ENCODE data around the gene CAMK1D. TPM values are rescaled to one million over a fixed set of nuclear protein-coding genes. Genes with fewer than 3 reads are reported as not detected.
A peak's percentile ranks its signal among the peaks of the same experiment; 100 is the strongest.

CAMK1D gene
- total and polyA plus RNA-seq, 8 donors: 1.4 to 26.9 (median 3.9) TPM

DNA sequence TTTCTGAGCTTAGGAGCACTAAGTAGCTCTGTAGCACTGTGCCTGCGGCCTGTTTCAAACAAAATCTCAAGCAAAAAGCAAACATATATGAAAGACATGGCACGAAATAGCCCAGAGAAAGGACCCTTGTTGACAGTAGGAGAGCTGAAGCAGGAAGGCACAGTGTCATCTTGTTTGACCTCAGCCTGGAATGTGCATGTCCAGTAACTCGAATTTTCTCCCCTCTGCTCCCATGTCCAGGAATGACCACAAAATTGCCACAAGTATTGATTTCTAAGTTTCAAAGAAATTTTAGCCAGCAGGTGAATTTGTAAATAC is 351.2 kb downstream of the CAMK1D start:
- Histone ChIP-seq H3K27ac (peak overlapping the region in 3 of 5 donors; percentile 13 to 79 (median 67)), H3K27me3 (no peaks in the 10 kb centered on the region), H3K36me3 (no peaks in the 10 kb centered on the region), H3K9me3 (no peaks in the 10 kb centered on the region), H3K4me1 (peaks cover 0 to 43% (median 23%) of the 10 kb centered on the region in 4 donors), H3K4me3 (no peak overlapping the region)
- WGBS, 5 donors: 75 to 90% (median 88%) methylated on average over 3 of the region's 3 CpGs
- intact Hi-C loops (cut with DNase I; ENCODE audit: low total_unique reads): no loop called here
- no peak for DNase-seq
- TF ChIP-seq EP300 (IDR thresholded peaks at IDR 0.05) (no peak), POLR2AphosphoS5 (IDR thresholded peaks at IDR 0.05) (no peak), POLR2A (IDR thresholded peaks at IDR 0.05) (no peak)
- TF ChIP-seq, protein P1, sequence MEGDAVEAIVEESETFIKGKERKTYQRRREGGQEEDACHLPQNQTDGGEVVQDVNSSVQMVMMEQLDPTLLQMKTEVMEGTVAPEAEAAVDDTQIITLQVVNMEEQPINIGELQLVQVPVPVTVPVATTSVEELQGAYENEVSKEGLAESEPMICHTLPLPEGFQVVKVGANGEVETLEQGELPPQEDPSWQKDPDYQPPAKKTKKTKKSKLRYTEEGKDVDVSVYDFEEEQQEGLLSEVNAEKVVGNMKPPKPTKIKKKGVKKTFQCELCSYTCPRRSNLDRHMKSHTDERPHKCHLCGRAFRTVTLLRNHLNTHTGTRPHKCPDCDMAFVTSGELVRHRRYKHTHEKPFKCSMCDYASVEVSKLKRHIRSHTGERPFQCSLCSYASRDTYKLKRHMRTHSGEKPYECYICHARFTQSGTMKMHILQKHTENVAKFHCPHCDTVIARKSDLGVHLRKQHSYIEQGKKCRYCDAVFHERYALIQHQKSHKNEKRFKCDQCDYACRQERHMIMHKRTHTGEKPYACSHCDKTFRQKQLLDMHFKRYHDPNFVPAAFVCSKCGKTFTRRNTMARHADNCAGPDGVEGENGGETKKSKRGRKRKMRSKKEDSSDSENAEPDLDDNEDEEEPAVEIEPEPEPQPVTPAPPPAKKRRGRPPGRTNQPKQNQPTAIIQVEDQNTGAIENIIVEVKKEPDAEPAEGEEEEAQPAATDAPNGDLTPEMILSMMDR (IDR thresholded peaks at IDR 0.05): no peak

DNA sequence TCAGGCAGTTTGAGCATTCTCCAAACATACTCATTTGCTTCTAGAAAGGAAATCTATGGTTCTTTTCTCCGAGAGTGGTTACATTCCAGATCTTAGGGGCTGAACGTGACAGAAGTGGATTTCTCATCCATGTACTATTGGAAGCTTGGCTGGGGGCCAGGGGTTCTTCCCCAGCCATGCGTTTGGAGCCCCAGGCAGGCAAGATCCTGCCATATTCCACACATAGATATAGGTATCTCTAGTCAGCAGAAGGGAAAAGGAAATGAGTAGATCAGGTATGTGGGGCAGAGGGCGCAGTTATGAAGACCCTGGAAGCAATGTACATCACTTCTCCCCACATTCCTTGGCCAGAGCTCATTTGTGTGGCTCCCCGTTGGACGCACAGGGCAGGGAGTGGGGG is 352.3 kb downstream of the CAMK1D start:
- no peak for TF ChIP-seq EP300 (IDR thresholded peaks at IDR 0.05)
- TF ChIP-seq POLR2A (IDR thresholded peaks at IDR 0.05): no peak
- intact Hi-C loops (cut with DNase I; ENCODE audit: low total_unique reads): no loop called here
- WGBS, 5 donors: 56 to 69% (median 62%) methylated on average over 6 of the region's 6 CpGs

DNA sequence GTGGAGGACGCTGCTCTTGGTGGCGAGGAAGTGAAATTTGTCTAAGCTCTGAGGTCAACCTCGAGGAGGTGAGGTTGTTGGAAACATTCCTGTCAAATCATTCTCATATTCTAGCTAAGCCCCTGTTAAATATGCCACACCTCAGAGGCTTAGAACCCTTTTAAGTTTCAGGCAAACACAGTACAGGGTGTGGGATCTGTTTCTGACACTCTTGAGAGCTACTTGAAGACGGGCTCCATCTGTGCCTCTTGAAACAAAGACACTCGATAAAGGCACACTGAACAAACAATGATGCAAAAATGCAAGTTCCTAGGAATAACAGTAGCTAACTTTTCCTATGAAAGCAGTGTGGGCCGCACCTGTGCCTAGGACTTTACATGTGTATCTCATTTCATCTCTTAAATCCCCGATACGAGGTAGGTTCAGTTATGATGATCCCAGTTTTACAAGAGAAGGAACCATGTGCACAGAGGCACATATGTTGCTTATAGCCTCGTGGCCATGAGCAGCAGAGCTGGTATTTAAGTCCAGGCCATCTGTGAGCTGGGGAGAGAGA is 352.9 kb downstream of the CAMK1D start:
- Histone ChIP-seq H3K9me3 (no peaks in the 10 kb centered on the region), H3K4me3 (no peak overlapping the region), H3K4me1 (peaks cover 0 to 58% (median 33%) of the 10 kb centered on the region in 4 donors), H3K36me3 (no peaks in the 10 kb centered on the region), H3K27me3 (no peaks in the 10 kb centered on the region), H3K27ac (peak overlapping the region in 1 of 5 donors; percentile 7)
- 70 to 88% (median 72%) methylated on average over 9 of the region's 9 CpGs for WGBS, 5 donors
- DNase-seq: no peak
- intact Hi-C loops (cut with DNase I; ENCODE audit: low total_unique reads): no loop called here
- TF ChIP-seq, protein P1 (IDR thresholded peaks at IDR 0.05): no peak
- TF ChIP-seq POLR2A (IDR thresholded peaks at IDR 0.05) (no peak), EP300 (IDR thresholded peaks at IDR 0.05) (no peak), POLR2AphosphoS5 (IDR thresholded peaks at IDR 0.05) (no peak)

More for the DNA sequence above, 352.3 kb downstream of the CAMK1D start:
- Histone ChIP-seq H3K27ac (peak overlapping the region in 1 of 5 donors; percentile 7), H3K4me3 (no peak overlapping the region), H3K36me3 (no peaks in the 10 kb centered on the region), H3K9me3 (no peaks in the 10 kb centered on the region), H3K4me1 (peaks cover 0 to 52% (median 27%) of the 10 kb centered on the region in 4 donors), H3K27me3 (no peaks in the 10 kb centered on the region)
- DNase-seq: peak in 1 of 2 donors; percentile 34

DNA sequence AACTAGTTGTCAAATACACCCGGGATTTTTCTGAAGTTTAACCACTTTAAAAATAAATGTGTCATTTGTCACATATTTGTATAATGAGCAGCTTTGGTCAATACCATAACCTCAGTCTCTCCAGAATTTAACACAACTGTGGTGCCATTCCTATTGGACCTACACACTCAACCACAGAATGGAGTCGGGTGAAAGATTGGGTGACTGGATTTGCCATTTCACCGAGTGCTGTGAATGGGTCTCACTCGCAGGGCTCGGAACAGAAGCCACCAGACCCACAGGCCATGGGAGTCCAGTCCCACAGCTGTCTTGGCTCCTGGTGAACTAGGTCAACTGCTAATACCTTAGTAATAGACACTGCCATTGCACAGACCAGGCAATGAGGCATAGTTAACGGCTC is 353.8 kb downstream of the CAMK1D start:
- Histone ChIP-seq H3K27ac (no peak overlapping the region), H3K36me3 (no peaks in the 10 kb centered on the region), H3K27me3 (no peaks in the 10 kb centered on the region), H3K9me3 (no peaks in the 10 kb centered on the region), H3K4me1 (peaks cover 5 to 67% (median 41%) of the 10 kb centered on the region in 4 donors), H3K4me3 (no peak overlapping the region)
- TF ChIP-seq, protein P1 (IDR thresholded peaks at IDR 0.05): no peak
- TF ChIP-seq POLR2AphosphoS5 (IDR thresholded peaks at IDR 0.05) (no peak), EP300 (IDR thresholded peaks at IDR 0.05) (no peak), POLR2A (IDR thresholded peaks at IDR 0.05) (no peak)
- no peak for DNase-seq
- WGBS, 5 donors: 92 to 95% (median 95%) methylated on average over 5 to 6 of the region's 6 CpGs
- intact Hi-C loops (cut with DNase I; ENCODE audit: low total_unique reads): no loop called here

DNA sequence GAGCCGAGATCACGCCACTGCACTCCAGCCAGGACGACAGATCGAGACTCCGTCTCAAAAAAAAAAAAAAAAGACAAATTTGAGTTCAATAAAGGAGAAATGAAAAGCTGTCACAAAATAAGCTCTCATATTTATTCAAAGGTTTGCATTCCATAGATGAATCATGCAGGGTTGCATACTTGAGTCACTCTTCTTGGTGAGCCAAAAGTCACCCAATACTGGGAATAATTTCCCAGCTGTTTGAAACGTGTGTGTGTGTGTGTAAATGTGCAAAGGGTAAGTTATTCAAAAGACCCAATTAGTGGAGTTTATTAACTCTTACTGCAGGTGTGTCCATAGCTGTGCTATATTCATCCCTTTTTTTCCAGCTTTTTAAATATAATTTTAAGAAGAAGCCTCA is 354.5 kb downstream of the CAMK1D start:
- WGBS, 5 donors: 44 to 70% (median 57%) methylated on average over 6 of the region's 6 CpGs
- TF ChIP-seq POLR2A (IDR thresholded peaks at IDR 0.05): no peak
- TF ChIP-seq POLR2AphosphoS5 (IDR thresholded peaks at IDR 0.05): peak in 1 of 3 donors; percentile 12
- Histone ChIP-seq H3K27ac (no peak overlapping the region), H3K36me3 (no peaks in the 10 kb centered on the region), H3K4me3 (no peak overlapping the region), H3K9me3 (no peaks in the 10 kb centered on the region), H3K4me1 (peaks cover 6 to 70% (median 46%) of the 10 kb centered on the region in 4 donors), H3K27me3 (no peaks in the 10 kb centered on the region)
- no peak for DNase-seq
- intact Hi-C loops (cut with DNase I; ENCODE audit: low total_unique reads): no loop called here

Measured in stomach (tissue), 9 donors.